ENCODE data around the gene FAM3C.
"Not testable (repeated sequence)": the region's sequence is repeated elsewhere in the genome, so short reads cannot be mapped to it uniquely, and the experiment has no call there.

Gene FAM3C

DNA sequence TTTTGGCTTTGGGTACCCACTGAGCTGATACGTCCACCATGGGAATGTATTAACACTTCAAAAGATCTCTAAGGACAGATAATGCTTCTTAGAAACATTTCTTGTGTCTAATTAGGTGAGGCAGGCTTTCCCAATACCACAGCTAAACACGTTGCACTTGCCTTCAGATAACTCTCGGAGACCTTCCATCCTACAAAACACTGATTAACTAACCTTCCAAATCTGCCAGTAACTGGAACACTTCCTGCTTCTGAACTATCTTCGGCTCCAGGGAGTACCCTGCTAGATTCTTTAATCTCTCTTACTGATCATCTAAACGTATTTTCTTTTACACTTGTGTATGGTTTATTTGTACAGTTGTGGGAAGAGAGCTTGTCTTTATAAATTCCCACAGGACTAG is 68.4 kb downstream of the FAM3C start:
- no peak for DNase-seq (ENCODE audit: low read depth, low spot score)
- H3K4me3 ChIP-seq (ENCODE audit: low read depth, low read length): no peak overlapping the region
- in situ Hi-C loops (cut with HindIII; ENCODE audit: low sequenced_read_pairs): no loop called here
- TF ChIP-seq, protein P1, sequence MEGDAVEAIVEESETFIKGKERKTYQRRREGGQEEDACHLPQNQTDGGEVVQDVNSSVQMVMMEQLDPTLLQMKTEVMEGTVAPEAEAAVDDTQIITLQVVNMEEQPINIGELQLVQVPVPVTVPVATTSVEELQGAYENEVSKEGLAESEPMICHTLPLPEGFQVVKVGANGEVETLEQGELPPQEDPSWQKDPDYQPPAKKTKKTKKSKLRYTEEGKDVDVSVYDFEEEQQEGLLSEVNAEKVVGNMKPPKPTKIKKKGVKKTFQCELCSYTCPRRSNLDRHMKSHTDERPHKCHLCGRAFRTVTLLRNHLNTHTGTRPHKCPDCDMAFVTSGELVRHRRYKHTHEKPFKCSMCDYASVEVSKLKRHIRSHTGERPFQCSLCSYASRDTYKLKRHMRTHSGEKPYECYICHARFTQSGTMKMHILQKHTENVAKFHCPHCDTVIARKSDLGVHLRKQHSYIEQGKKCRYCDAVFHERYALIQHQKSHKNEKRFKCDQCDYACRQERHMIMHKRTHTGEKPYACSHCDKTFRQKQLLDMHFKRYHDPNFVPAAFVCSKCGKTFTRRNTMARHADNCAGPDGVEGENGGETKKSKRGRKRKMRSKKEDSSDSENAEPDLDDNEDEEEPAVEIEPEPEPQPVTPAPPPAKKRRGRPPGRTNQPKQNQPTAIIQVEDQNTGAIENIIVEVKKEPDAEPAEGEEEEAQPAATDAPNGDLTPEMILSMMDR (IDR thresholded peaks at IDR 0.05; ENCODE audit: low read depth, low read length): no peak

- no peak for DNase-seq (ENCODE audit: low read depth, low spot score)
- TF ChIP-seq, protein P1 (IDR thresholded peaks at IDR 0.05; ENCODE audit: low read depth, low read length): no peak
- in situ Hi-C loops (cut with HindIII; ENCODE audit: low sequenced_read_pairs): no loop called here
- no peak overlapping the region for H3K4me3 ChIP-seq (ENCODE audit: low read depth, low read length)
These were observed 72.4 kb downstream of the FAM3C start for GRCh38 chr7:121323515-121324302.

DNA sequence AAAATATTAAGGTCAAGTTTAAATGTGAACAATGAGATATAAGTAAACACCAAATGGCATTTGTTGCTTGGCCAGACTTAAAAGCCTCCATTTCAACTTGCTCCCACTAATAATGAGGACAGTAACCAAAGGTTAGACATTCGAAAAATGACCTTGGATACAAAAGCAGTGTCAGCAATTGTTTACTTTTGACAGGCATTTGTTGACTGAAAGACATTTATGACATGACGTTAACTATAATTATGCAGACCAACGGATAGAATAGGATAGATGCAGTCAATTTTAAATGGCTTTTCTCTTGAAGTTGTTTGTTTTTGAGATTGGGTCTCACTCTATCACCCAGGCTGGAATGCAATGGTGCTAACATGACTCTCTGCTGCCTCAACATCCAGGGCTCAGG is 73.6 kb downstream of the FAM3C start:
- TF ChIP-seq, protein P1 (IDR thresholded peaks at IDR 0.05; ENCODE audit: low read depth, low read length): no peak
- DNase-seq (ENCODE audit: low read depth, low spot score): no peak
- no peak overlapping the region for H3K4me3 ChIP-seq (ENCODE audit: low read depth, low read length)
- in situ Hi-C loops (cut with HindIII; ENCODE audit: low sequenced_read_pairs): no loop called here

DNA sequence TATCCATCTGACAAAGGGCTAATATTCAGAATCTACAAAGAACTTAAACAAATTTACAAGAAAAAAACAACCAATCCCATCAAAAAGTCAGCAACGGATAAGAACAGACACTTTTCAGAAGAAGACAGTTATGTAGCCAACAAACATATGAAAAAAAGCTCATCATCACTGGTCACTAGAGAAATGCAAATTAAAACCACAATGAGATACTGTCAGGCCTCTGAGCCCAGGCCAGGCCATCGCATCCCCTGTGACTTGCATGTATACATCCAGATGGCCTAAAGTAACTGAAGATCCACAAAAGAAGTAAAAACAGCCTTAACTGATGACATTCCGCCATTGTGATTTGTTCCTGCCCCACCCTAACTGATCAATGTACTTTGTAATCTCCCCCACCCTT is 80.9 kb downstream of the FAM3C start:
- H3K4me3 ChIP-seq (ENCODE audit: low read depth, low read length); DNase-seq (ENCODE audit: low read depth, low spot score); in situ Hi-C loops (cut with HindIII; ENCODE audit: low sequenced_read_pairs): not testable (repeated sequence)

DNA sequence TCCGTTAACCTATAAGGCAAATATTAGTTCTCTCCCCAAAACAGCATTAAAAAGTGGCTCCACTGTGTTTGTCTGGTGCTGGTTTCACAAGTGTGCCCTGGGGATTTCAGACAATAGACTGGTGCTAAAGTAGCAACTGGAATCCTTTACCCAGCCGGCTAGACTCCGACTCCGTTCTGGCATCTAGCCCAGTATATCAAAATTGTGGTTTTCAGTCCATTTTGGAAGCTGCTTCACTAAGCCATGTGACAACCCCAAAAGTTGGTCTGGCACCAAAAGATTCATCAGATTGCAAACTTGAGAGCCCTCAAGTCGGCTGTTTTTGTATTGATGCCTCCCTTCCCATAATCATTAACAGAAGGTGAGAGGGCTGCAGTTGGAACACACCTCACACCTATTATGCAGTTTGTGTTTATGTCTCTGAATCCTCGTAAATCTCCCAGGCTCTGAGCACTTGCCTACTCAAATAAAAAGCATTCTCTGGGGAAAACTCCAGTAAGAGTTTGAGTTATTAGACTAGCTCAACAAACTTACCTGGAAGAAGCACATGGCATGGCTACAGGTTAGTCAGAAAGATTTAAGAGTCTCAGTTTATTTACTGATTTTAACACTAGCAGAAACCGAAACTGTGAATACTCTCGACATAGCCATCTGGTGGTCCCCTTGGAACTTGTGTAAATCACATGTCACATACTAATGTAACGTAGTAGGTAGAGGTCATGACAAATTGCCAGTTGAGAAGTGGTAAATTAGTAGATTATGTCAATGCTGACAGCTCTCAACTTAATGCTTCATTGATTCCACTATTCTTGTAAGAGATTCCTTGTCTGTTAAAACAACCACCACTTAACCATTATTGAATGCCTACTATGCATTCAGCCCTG is 82.1 kb downstream of the FAM3C start:
- peak; percentile 50 for DNase-seq (ENCODE audit: low read depth, low spot score)
- H3K4me3 ChIP-seq (ENCODE audit: low read depth, low read length): no peak overlapping the region
- TF ChIP-seq, protein P1 (IDR thresholded peaks at IDR 0.05; ENCODE audit: low read depth, low read length): no peak
- in situ Hi-C loops (cut with HindIII; ENCODE audit: low sequenced_read_pairs): no loop called here

DNA sequence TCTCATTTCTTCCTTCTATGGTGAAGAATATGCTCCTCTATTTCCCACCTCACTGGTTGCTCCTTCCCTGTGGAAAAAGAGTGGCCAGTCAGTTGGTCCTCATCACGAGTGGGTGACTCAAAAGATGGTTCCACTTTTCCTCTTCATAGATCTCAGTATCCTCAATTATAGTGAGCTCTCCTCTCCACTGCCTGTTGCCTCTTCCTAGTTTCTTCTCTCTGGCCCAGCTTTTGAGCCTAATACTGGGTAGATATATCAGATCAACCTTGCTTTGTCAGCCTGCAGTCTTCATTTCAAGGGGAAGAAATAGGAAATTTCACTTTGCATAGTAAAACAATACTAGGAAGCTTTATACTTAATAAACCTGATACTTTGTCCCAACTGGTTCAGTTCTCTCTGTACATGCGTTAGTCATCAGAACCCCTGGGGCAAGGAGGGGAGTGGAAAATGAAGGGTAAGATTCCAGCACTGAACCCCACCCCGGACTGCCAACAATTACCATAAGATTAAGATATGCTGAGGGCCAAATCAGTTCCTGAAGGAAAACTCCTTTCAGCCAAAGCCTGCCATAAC is 82.8 kb downstream of the FAM3C start:
- in situ Hi-C loops (cut with HindIII; ENCODE audit: low sequenced_read_pairs): no loop called here
- H3K4me3 ChIP-seq (ENCODE audit: low read depth, low read length): no peak overlapping the region
- TF ChIP-seq, protein P1 (IDR thresholded peaks at IDR 0.05; ENCODE audit: low read depth, low read length): no peak
- DNase-seq (ENCODE audit: low read depth, low spot score): no peak
